ENCODE measurements around the gene SLC6A2.

- no peak for TF ChIP-seq EZH2 (IDR thresholded peaks at IDR 0.05; ENCODE audit: borderline replicate concordance, low read depth, low read length, severe bottlenecking)
- TF ChIP-seq, protein P1, sequence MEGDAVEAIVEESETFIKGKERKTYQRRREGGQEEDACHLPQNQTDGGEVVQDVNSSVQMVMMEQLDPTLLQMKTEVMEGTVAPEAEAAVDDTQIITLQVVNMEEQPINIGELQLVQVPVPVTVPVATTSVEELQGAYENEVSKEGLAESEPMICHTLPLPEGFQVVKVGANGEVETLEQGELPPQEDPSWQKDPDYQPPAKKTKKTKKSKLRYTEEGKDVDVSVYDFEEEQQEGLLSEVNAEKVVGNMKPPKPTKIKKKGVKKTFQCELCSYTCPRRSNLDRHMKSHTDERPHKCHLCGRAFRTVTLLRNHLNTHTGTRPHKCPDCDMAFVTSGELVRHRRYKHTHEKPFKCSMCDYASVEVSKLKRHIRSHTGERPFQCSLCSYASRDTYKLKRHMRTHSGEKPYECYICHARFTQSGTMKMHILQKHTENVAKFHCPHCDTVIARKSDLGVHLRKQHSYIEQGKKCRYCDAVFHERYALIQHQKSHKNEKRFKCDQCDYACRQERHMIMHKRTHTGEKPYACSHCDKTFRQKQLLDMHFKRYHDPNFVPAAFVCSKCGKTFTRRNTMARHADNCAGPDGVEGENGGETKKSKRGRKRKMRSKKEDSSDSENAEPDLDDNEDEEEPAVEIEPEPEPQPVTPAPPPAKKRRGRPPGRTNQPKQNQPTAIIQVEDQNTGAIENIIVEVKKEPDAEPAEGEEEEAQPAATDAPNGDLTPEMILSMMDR (IDR thresholded peaks at IDR 0.05; ENCODE audit: borderline replicate concordance, extremely low read depth, low read length, poor library complexity, severe bottlenecking), result no peak
Measured at GRCh38 chr16:55667753-55668152, 12.0 kb downstream of the SLC6A2 start.

Measured in DND-41 (cell line).